Measurements from ENCODE around the gene GAGE13.
"Not testable (repeated sequence)": the region's sequence is repeated elsewhere in the genome, so short reads cannot be mapped to it uniquely, and the experiment has no call there.

DNA sequence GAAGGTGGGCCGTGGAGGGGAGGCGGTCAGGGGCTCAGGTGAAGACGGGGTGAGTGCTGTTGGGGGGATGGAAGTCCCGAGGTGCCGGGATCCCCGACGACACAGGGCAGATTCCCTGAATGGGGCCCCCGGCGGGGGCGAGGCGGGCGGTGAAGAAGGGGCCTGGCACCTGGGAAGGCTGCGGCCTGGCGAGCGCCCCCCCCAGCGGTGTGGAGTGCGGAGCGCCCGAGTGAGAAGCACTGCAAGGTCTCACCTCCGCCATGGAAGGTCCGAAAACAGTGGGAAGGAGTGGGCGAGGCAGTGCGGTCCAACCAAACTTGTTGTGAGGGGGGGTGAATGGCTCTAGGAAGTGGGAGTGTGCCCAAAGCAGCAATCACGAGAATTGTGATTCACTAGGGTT is 10.1 kb downstream of the GAGE13 start:
- TF ChIP-seq CTCF (optimal IDR thresholded peaks at IDR 0.05 in 1 of 3, IDR thresholded peaks at IDR 0.05 in 1 of 3, conservative IDR thresholded peaks at IDR 0.05 in 1 of 3; ENCODE audit: extremely low read depth in 1 of 3, insufficient read depth in 2 of 3, low read length in 3 of 3); EZH2 (IDR thresholded peaks at IDR 0.05; ENCODE audit: low read length): not testable (repeated sequence)
